Immature natural killer cell (primary cell): ENCODE measurements around the gene ANKRD65. TPM values are rescaled to one million over a fixed set of nuclear protein-coding genes. Genes with fewer than 3 reads are reported as not detected.

ENCODE experiments used
- DNase-seq, 3 donors: peaks; one replicate each; pipeline ENCODE4 v3.0.0; 2022; ENCODE audit warnings: mixed read lengths in 1 of 3
- H3K27ac Mint-ChIP-seq, 6 donors: one replicate each; pipeline ENCODE4 v1.8.0; 2020; ENCODE audit warnings: mixed read lengths in 6 of 6, mild to moderate bottlenecking in 5 of 6, inconsistent platforms in 4 of 6, moderate library complexity in 3 of 6
- H3K27me3 Mint-ChIP-seq, 3 donors: one replicate each; pipeline ENCODE4 v1.8.0; 2020 to 2021; ENCODE audit warnings: low read depth in 3 of 3, mild to moderate bottlenecking in 3 of 3, mixed read lengths in 3 of 3, moderate library complexity in 3 of 3, inconsistent platforms in 1 of 3
- H3K36me3 Mint-ChIP-seq, 3 donors: one replicate each; pipeline ENCODE4 v1.8.0; 2020; ENCODE audit warnings: mixed read lengths in 3 of 3, inconsistent platforms in 2 of 3, mild to moderate bottlenecking in 2 of 3
- H3K4me1 Mint-ChIP-seq, 2 donors: one replicate each; pipeline ENCODE4 v1.8.0; 2020; ENCODE audit warnings: inconsistent platforms in 2 of 2, mild to moderate bottlenecking in 2 of 2, mixed read lengths in 2 of 2, moderate library complexity in 1 of 2
- H3K4me3 Mint-ChIP-seq, 5 donors: one replicate each; pipeline ENCODE4 v1.8.0; 2020; ENCODE audit warnings: mild to moderate bottlenecking in 5 of 5, mixed read lengths in 5 of 5, inconsistent platforms in 3 of 5, moderate library complexity in 3 of 5
- H3K9me3 Mint-ChIP-seq, 6 donors: one replicate each; pipeline ENCODE4 v1.8.0; 2020; ENCODE audit warnings: mild to moderate bottlenecking in 6 of 6, mixed read lengths in 6 of 6, inconsistent platforms in 4 of 6, moderate library complexity in 3 of 6
- polyA plus RNA-seq, 3 donors: library from polyadenylated mRNA; unstranded; fragments of 300-500 nt; fragmentation: Illumina TruSeq; gene quantifications; one replicate each; pipeline ENCODE4 v1.2.3, GENCODE V29; 2021

Gene ANKRD65
- polyA plus RNA-seq, 3 donors from 2014 or later, result not detected

DNA sequence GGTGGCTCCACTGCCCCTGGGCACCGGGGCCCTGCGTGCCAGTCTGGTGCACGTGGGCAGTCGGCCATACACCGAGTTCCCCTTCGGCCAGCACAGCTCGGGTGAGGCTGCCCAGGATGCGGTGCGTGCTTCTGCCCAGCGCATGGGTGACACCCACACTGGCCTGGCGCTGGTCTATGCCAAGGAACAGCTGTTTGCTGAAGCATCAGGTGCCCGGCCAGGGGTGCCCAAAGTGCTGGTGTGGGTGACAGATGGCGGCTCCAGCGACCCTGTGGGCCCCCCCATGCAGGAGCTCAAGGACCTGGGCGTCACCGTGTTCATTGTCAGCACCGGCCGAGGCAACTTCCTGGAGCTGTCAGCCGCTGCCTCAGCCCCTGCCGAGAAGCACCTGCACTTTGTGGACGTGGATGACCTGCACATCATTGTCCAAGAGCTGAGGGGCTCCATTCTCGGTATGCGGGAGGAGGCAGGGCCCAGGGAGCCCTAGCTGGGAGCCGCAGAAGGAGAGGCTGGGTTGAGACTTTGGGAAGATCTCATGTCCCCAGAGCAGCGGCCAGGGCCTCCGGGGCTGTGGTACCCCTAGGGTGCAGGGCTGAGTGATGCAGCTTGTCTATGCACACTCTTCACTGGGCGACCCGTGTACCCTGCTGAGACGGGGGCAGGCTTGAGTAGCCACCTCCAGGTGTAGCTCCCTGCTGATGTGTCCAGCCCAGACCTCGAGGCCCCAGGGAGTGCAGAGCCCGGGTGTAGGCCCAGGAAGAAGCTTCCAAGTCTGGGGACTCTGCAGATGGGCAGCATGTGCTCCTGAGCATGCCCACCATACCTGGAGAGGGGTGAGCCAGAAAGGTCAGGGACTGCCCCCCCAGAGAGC, 16.2 kb upstream of the ANKRD65 start:
- peaks cover 2 to 7% (median 5%) of the 10 kb centered on the region in 3 donors for H3K27me3 Mint-ChIP-seq
- no peak overlapping the region for H3K27ac Mint-ChIP-seq

DNA sequence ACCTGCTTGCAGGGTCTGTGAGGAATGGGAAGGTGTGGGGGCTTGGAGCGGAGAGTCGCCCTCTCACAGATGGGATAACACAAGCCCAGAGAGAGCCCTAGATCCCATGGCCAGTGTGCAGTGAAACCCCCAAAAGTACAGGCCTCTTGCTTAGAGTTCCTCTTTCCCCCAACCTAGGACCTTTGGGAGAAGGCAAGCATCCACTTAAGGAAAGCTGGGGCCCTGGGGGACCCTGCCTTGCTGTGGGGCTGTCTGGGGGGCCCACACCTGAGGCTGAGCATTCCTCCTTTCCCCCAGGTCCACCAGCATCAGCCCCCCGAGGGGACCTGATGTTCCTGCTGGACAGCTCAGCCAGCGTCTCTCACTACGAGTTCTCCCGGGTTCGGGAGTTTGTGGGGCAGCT, 15.6 kb upstream of the ANKRD65 start:
- Mint-ChIP-seq H3K4me3 (peak overlapping the region in 2 of 5 donors; percentile 58 to 59), H3K27me3 (peaks cover 2 to 7% (median 5%) of the 10 kb centered on the region in 3 donors), H3K4me1 (peaks cover 0 to 1% of the 10 kb centered on the region in 2 donors), H3K9me3 (no peaks in the 10 kb centered on the region), H3K27ac (no peak overlapping the region), H3K36me3 (no peaks in the 10 kb centered on the region)
- no peak for DNase-seq

More for the DNA sequence above, 16.2 kb upstream of the ANKRD65 start:
- H3K9me3 Mint-ChIP-seq, result no peaks in the 10 kb centered on the region
- DNase-seq, result no peak
- H3K4me1 Mint-ChIP-seq, result peaks cover 0 to 2% of the 10 kb centered on the region in 2 donors
- no peak overlapping the region for H3K4me3 Mint-ChIP-seq
- H3K36me3 Mint-ChIP-seq, result no peaks in the 10 kb centered on the region

DNA sequence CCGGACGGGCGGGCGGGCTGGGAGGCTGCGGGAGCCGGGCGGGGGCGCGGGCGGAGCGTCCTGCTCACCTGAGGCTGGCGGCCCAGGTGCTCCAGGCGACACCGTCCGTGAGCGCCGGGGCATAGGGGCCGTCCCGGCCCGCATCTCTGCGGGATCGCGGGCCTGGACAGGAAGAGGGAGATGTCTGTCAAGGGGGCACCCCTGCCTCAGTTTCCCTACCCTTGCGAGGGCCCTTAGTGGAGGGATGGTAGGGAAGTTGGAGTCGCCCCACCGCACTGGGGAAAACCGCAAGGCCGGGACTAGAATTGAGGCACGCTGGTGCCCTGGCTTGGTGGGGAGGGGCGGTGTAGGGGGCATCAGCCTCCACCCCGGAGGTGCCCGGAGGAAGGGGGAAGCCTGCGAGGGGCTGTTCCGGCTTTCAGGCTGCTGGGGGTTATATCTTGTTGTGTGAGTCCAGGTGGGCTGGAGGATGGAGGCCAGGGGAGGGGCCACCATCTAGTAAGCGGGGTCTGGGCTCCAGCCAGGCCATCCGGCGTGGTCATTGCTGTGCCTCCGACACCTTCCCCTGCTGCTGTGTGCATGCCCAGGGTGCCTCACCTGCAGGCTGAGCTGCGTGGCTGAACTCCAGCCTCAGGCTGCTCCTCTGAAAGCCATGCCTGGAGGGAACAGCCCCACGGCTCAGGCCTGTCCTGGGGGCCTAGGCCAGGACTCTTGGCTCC, 15.0 kb upstream of the ANKRD65 start:
- H3K4me1 Mint-ChIP-seq, result peaks cover 0 to 1% of the 10 kb centered on the region in 2 donors
- H3K36me3 Mint-ChIP-seq, result no peaks in the 10 kb centered on the region
- H3K9me3 Mint-ChIP-seq, result no peaks in the 10 kb centered on the region
- DNase-seq, result no peak
- H3K27ac Mint-ChIP-seq, result no peak overlapping the region
- peaks cover 2 to 7% (median 5%) of the 10 kb centered on the region in 3 donors for H3K27me3 Mint-ChIP-seq
- peak overlapping the region in 4 of 5 donors; percentile 33 to 68 (median 58) for H3K4me3 Mint-ChIP-seq

DNA sequence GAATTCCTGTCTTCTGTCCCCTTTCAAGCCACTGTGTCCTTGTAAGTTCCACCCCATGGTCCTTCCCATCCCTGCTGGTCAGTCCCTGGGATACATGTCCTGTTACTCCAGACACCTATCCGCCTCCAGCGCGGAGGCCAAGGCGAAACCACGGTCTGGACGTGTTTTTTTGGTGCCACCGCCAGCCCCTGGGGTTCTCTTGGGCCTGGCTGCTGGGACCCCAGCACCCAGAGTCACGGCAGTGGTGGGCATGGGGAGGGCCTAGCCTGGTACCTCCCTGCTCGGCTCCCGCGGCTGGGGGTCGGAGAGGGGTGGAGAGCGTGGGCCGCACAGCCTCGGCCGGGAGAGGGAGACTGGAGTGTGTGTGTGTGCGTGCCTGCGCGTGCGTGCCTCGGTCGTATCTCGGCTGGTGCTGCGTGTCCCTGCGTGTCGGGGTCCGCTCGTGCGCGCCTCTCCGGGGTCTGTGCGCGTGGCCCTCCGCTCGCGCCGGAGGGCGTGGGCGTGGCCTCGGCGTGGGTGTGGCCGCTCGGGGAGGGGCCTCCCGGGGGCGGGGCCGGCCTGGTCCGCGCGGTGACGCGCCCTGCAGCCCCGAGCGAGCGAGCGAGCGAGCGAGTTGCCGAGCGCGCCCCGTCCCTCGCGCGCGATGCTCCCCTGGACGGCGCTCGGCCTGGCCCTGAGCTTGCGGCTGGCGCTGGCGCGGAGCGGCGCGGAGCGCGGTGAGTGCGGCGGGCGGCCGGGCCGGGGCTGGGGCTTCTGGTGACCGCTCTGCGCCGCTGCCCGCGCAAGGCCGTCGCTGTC, 14.2 kb upstream of the ANKRD65 start, which contains the start of gene VWA1:
VWA1 (plus strand) TSS at position 585 of the 798 bp plus-strand sequence; CDS start at position 644, 59 bp downstream.
- no peak within 1 kb of the TSS for H3K27ac Mint-ChIP-seq
- peak within 1 kb of the TSS in 4 of 5 donors; percentile 35 to 68 (median 58) for H3K4me3 Mint-ChIP-seq
- peaks cover 0 to 1% of the 10 kb centered on the region in 2 donors for H3K4me1 Mint-ChIP-seq

DNA sequence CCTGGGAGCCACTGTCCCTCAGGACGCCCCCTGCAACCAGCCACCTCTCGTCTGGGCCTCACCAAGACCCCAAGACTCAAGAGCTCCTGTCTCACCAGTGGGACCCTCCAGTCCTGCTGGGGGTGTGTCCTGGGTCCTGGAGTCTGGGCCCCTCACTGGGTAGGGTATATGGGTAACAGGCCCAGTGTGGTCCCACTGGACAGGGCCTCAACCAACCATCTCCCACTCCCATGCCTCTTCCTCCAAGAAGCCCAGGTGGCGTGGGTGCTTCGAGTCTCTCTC, 13.7 kb upstream of the ANKRD65 start:
- Mint-ChIP-seq H3K27me3 (peaks cover 0 to 12% (median 5%) of the 10 kb centered on the region in 3 donors), H3K27ac (no peak overlapping the region), H3K36me3 (no peaks in the 10 kb centered on the region), H3K4me3 (peak overlapping the region in 4 of 5 donors; percentile 20 to 35 (median 31)), H3K4me1 (peaks cover 0 to 1% of the 10 kb centered on the region in 2 donors), H3K9me3 (no peaks in the 10 kb centered on the region)
- DNase-seq, result no peak

More for the DNA sequence above, 14.2 kb upstream of the ANKRD65 start, which contains the start of gene VWA1:
- Mint-ChIP-seq H3K27me3 (peaks cover 0 to 7% (median 5%) of the 10 kb centered on the region in 3 donors), H3K9me3 (no peaks in the 10 kb centered on the region), H3K36me3 (no peaks in the 10 kb centered on the region)
- peak; percentile 45 to 49 (median 48) for DNase-seq

DNA sequence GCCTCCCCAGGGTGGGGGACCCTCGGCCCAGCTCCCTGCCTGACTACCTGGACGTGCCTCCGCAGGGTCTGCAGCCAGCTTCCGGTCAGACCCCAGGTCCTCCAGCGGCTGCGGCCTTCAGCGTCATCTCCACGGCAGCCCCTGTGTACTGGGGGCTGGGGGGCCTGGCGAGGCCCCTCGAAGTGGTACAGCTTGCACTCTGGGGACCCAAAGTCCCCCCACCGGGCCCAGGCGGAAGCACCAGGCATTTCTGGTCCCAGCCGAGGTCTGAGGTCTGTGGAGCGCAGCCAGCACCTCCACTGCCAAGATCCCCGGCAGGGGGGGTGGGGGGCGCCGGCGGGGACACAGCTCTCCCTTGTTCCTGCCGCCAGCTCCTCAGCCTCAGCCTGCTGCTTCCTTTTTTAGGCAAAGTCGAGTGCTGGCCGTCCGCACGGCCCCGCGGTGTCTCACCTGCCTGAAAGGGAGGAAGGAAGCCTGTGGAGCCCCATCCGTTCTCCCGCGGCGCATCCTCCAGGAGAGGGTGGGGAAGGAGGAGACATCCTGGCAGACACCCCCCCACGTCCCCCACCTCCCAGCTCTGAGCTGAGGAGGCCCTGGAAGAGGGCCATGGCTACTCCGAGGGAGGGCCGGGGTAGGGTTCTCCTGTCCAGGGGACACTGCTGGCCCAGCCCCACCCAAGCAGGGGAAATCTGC, 13.2 kb upstream of the ANKRD65 start:
- Mint-ChIP-seq H3K27me3 (peaks cover 0 to 16% (median 5%) of the 10 kb centered on the region in 3 donors), H3K36me3 (no peaks in the 10 kb centered on the region), H3K4me1 (peaks cover 0 to 1% of the 10 kb centered on the region in 2 donors), H3K9me3 (no peaks in the 10 kb centered on the region), H3K27ac (no peak overlapping the region), H3K4me3 (no peak overlapping the region)
- no peak for DNase-seq

DNA sequence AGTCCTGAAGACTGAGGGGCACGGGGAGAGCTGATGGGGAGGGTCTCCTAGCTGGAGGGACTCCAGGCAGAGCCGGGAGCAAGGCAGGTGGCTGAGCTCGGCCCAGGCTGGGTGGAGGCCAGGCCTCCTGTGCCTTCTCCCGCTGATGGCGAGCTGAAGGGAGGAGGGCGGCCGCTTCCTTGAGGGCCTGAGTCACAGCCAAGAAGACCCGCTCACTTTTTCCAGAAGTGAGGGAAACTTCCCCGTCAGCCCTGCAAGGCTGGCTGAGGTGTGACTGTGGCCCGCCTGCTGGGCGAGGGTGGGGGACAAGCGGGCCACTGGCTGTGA, 12.7 kb upstream of the ANKRD65 start:
- H3K27ac Mint-ChIP-seq, result no peak overlapping the region
- H3K9me3 Mint-ChIP-seq, result no peaks in the 10 kb centered on the region

DNA sequence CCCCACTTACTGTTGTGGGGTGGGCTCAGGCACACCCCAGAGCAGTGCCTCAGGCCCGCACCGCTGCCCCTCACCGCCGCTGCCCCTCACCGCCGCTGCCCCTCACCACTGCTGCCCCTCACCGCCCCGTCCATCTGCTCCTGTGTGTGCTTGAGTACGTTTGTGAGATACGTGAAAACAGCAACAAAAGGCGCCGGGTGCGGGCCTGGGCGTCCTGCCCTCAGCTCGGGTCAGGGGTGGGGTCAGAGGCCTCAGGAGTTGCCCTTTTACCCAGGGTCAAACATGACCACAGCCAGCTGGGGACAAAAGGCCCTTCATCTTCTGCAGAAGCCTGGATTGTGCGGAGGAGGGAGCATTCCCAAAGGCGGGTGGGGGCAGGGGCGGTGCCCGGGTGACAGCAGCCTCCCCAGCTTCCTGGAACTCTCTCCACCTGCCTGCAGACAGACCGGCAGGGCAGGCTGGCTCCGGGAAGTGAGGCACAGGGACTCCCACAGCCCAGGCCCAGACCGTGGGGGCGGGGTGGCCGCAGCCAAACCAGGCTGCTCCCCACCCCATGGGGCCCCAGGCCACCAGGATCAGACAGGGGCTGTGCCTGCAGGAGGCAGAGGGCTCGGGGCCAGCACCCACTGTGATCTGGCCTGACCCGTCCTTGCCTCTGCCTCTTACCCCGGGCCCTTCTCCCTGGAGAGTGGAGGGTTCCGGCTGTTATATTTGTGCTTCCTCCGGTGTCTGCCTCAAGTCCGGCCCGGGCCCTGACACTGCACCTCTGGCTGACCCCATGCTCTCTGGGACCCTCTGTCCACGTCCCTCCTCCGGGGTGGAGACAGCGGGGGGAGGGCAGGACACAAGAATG, 12.1 kb upstream of the ANKRD65 start:
- H3K36me3 Mint-ChIP-seq, result no peaks in the 10 kb centered on the region
- H3K27ac Mint-ChIP-seq, result no peak overlapping the region
- DNase-seq, result no peak
- H3K4me3 Mint-ChIP-seq, result no peak overlapping the region
- peaks cover 4 to 6% of the 10 kb centered on the region in 2 donors for H3K4me1 Mint-ChIP-seq
- peaks cover 0 to 18% (median 5%) of the 10 kb centered on the region in 3 donors for H3K27me3 Mint-ChIP-seq
- no peaks in the 10 kb centered on the region for H3K9me3 Mint-ChIP-seq

More for the DNA sequence above, 12.7 kb upstream of the ANKRD65 start:
- DNase-seq, result no peak
- peaks cover 0 to 16% (median 5%) of the 10 kb centered on the region in 3 donors for H3K27me3 Mint-ChIP-seq
- H3K36me3 Mint-ChIP-seq, result no peaks in the 10 kb centered on the region
- no peak overlapping the region for H3K4me3 Mint-ChIP-seq
- H3K4me1 Mint-ChIP-seq, result peaks cover 0 to 1% of the 10 kb centered on the region in 2 donors

DNA sequence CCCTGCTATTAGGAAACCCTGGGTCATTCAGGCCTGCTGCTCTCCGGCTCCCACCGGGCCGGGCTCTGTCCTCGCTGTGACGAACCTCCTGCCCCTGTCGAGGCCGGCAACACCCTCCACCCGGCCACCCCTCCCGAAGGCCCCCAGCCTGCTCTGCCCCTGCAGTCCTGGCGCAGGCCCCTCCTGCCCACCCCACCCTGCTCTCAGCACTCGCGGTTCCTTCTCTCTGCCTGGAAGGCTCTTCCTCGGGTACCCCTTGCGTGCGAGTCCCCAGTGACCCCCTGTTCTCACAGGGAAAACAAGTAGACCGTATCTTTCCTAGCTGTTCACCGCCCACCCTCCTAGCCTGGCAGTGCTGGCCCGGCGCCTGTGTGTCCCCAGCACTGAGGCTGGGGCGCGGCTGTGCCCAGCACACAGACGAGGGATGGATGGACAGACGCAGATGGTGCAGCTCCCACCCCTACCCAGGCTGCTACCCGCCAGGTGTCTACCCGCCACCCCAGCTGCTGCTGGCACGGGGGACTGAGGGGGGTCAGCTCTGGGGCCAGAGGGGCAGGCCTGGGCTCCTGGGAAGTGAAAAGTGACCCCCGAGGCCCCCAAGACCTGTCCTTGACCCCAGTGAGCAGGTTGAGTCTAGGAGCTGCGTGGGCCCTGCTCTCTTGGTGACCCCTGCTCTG, 11.3 kb upstream of the ANKRD65 start:
- no peaks in the 10 kb centered on the region for H3K9me3 Mint-ChIP-seq
- H3K27me3 Mint-ChIP-seq, result peaks cover 0 to 18% (median 5%) of the 10 kb centered on the region in 3 donors
- no peak overlapping the region for H3K4me3 Mint-ChIP-seq
- H3K4me1 Mint-ChIP-seq, result peaks cover 4 to 6% of the 10 kb centered on the region in 2 donors
- H3K36me3 Mint-ChIP-seq, result no peaks in the 10 kb centered on the region
- H3K27ac Mint-ChIP-seq, result no peak overlapping the region
- DNase-seq, result no peak

DNA sequence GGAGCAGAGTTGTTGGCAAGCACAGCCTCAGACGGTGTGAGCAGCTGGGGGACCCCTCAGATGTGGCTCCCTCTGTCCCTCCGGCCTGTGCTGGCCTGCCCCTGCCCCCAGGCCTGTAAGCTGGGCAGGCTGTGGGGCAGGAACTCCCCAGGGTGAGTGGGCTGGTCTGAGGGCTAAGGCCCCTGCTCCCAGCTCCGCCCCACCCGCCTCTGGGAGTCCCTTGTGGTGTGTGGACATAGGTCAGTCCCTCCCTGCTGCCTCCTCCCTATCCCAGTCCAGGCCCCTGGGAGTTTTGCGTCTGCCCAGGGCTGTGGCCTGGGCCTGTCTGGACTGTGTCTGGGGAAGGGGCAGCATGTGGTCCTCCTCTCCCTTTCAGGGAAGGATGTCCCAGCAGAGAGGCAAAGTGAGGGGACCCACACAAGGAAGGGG, 10.8 kb upstream of the ANKRD65 start:
- Mint-ChIP-seq H3K27ac (no peak overlapping the region), H3K27me3 (peaks cover 0 to 18% (median 5%) of the 10 kb centered on the region in 3 donors), H3K4me1 (peaks cover 4 to 6% of the 10 kb centered on the region in 2 donors), H3K4me3 (no peak overlapping the region), H3K9me3 (no peaks in the 10 kb centered on the region), H3K36me3 (no peaks in the 10 kb centered on the region)
- DNase-seq, result no peak

DNA sequence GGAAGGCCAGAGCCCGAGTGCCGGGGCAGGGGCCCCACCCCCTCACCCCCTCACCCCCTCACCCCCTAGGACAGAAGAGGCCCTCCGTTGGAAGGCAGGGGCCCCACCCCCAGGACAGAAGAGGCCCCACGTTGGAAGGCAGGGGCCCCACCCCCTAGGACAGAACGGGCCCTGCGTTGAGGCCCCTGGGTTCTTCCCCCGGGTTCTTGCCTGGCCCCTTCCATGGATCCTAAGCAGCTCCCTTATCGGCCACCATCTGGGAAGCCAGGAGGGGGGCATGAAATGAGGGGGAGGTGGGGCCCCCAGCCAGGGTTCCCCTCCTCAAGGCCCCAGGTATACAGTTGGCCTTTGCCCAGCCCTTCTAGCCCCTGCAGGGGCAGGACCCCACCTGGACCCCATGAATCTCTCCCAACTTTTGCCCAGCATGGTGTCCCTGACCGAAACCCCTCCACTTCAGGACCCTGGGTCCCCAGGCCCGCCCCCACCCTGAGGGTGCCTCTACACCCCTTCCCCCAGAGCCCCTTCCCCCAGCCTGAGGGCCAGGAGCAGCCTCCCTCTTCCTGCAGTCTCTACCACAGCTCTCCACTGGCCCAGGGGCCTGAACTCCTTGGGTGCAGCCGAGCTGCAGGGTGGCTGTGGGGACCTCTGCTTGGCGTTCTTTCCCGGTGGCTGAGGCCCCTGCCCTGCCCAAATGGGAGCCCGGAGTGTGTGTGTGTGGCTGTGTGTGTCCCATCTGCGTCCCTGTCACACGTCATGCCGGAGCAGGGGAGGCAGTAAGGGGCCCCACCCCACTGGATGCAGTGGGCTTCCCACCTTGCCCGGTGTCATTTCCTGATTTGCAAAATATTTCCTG, 10.1 kb upstream of the ANKRD65 start:
- H3K4me1 Mint-ChIP-seq, result peaks cover 4 to 6% of the 10 kb centered on the region in 2 donors
- no peaks in the 10 kb centered on the region for H3K9me3 Mint-ChIP-seq
- H3K27me3 Mint-ChIP-seq, result peaks cover 2 to 15% (median 8%) of the 10 kb centered on the region in 3 donors
- H3K27ac Mint-ChIP-seq, result no peak overlapping the region
- DNase-seq, result no peak
- H3K36me3 Mint-ChIP-seq, result no peaks in the 10 kb centered on the region
- H3K4me3 Mint-ChIP-seq, result no peak overlapping the region
